OCI-LY1 (cell line): Measurements from ENCODE around the gene LMF1.

Experiments used
- EZH2 ChIP-seq: fragments of 200-600 bp; sonication (generic), shearing (Covaris generic); IDR thresholded peaks from 2 replicates; pipeline ENCODE4 v1.8.0; 2017; ENCODE audit warnings: borderline replicate concordance, mixed run types, mild to moderate bottlenecking, antibody characterized with exemption, low read length, moderate library complexity, mixed read lengths
- TF ChIP-seq, protein P1 (sequence below): fragments of 200-600 bp; sonication (generic), shearing (Covaris generic); IDR thresholded peaks from 2 replicates; pipeline ENCODE4 v1.5.1; 2017; ENCODE audit warnings: mild to moderate bottlenecking, antibody characterized with exemption, low read length, moderate library complexity, mixed read lengths

- TF ChIP-seq, protein P1, sequence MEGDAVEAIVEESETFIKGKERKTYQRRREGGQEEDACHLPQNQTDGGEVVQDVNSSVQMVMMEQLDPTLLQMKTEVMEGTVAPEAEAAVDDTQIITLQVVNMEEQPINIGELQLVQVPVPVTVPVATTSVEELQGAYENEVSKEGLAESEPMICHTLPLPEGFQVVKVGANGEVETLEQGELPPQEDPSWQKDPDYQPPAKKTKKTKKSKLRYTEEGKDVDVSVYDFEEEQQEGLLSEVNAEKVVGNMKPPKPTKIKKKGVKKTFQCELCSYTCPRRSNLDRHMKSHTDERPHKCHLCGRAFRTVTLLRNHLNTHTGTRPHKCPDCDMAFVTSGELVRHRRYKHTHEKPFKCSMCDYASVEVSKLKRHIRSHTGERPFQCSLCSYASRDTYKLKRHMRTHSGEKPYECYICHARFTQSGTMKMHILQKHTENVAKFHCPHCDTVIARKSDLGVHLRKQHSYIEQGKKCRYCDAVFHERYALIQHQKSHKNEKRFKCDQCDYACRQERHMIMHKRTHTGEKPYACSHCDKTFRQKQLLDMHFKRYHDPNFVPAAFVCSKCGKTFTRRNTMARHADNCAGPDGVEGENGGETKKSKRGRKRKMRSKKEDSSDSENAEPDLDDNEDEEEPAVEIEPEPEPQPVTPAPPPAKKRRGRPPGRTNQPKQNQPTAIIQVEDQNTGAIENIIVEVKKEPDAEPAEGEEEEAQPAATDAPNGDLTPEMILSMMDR: no peak
- no peak for TF ChIP-seq EZH2
Measured at GRCh38 chr16:921321-921905, 49.4 kb downstream of the LMF1 start.
